ENCODE results near the gene TENT5A.

GRCh38 chr6:81736428-81736827, 16.1 kb downstream of the TENT5A start:
- TF ChIP-seq CTCF (conservative IDR thresholded peaks at IDR 0.05) (no peak), EZH2 (IDR thresholded peaks at IDR 0.05; ENCODE audit: low read depth) (no peak)

Measured in PC-9 (cell line).